ENCODE data around the gene KIF1C.
"Not testable (repeated sequence)": the region's sequence is repeated elsewhere in the genome, so short reads cannot be mapped to it uniquely, and the experiment has no call there.

The KIF1C gene

DNA sequence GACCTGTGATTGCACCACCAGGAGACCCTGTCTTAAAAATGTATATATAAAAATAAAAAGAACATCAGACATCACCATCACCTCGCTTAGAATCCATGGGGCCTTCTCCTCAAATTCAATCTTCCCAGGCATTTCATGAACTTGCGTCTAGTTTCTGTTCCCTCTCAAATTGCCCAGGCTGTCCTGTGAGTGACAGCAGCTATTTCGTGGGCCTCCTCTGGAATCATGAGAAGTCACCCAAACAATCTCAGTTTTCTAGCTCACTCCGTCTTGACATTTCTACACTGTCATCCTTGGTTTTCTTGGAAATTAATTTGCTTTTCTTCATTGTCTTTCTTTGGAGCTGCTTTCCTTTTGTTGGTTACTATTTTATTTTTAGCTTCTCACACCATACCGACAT is 30.2 kb downstream of the KIF1C start (continued):
- TF ChIP-seq ZNF521 (tag by site-specific recombination; IDR thresholded peaks at IDR 0.05): no peak
- no peak for TF ChIP-seq SCRT1 (tag by site-specific recombination; IDR thresholded peaks at IDR 0.05; ENCODE audit: borderline replicate concordance)

DNA sequence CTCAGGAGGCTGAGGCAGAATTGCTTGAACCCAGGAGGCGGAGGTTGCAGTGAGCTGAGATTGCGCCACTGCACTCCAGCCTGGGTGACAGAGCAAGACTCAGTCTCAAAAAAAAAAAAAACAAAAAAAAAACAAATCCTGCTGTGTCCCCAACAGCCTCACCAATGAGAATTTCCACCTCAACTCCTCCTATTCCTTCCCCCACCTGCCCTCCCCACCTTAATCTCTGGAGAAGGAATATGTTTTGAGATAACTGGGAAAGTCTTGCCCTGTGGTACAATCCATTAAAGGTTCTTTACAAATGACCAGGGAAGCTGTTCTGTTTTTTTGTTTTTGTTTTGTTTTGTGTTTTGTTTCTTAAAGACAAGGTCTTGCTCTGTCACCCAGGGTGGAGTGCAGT is 32.4 kb downstream of the KIF1C start:
- POLR2A ChIA-PET: interaction anchor here (0.7 kb wide), 1 partner anchor 33 kb away, joined by 3 read pairs; no protein-coding TSS in a partner anchor
- not testable (repeated sequence) for H3K36me3 ChIP-seq (ENCODE audit: control insufficient read depth in 2 of 2, insufficient read depth in 1 of 2, low read length in 2 of 2); H3K4me1 ChIP-seq (ENCODE audit: control insufficient read depth, insufficient read depth, low read length); H3K9me3 ChIP-seq (ENCODE audit: control insufficient read depth, insufficient read depth, low read depth, low read length); H3K4me3 ChIP-seq (ENCODE audit: low read depth, low read length); H3K27ac ChIP-seq (ENCODE audit: extremely low read depth, low read depth, low read length)
- CTCF ChIA-PET: interaction anchor here (0.6 to 3.8 kb wide), 12 partner anchors 10 to 372 kb away, joined by 3 to 42 read pairs (median 6); partner anchors contain the start of genes CAMTA2, INCA1 and KIF1C
- TF ChIP-seq, protein P1, sequence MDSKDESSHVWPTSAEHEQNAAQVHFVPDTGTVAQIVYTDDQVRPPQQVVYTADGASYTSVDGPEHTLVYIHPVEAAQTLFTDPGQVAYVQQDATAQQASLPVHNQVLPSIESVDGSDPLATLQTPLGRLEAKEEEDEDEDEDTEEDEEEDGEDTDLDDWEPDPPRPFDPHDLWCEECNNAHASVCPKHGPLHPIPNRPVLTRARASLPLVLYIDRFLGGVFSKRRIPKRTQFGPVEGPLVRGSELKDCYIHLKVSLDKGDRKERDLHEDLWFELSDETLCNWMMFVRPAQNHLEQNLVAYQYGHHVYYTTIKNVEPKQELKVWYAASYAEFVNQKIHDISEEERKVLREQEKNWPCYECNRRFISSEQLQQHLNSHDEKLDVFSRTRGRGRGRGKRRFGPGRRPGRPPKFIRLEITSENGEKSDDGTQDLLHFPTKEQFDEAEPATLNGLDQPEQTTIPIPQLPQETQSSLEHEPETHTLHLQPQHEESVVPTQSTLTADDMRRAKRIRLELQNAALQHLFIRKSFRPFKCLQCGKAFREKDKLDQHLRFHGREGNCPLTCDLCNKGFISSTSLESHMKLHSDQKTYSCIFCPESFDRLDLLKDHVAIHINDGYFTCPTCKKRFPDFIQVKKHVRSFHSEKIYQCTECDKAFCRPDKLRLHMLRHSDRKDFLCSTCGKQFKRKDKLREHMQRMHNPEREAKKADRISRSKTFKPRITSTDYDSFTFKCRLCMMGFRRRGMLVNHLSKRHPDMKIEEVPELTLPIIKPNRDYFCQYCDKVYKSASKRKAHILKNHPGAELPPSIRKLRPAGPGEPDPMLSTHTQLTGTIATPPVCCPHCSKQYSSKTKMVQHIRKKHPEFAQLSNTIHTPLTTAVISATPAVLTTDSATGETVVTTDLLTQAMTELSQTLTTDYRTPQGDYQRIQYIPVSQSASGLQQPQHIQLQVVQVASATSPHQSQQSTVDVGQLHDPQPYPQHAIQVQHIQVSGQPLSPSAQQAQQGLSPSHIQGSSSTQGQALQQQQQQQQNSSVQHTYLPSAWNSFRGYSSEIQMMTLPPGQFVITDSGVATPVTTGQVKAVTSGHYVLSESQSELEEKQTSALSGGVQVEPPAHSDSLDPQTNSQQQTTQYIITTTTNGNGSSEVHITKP (tag by site-specific recombination; IDR thresholded peaks at IDR 0.05): peak; percentile 83
- TF ChIP-seq, protein P2, sequence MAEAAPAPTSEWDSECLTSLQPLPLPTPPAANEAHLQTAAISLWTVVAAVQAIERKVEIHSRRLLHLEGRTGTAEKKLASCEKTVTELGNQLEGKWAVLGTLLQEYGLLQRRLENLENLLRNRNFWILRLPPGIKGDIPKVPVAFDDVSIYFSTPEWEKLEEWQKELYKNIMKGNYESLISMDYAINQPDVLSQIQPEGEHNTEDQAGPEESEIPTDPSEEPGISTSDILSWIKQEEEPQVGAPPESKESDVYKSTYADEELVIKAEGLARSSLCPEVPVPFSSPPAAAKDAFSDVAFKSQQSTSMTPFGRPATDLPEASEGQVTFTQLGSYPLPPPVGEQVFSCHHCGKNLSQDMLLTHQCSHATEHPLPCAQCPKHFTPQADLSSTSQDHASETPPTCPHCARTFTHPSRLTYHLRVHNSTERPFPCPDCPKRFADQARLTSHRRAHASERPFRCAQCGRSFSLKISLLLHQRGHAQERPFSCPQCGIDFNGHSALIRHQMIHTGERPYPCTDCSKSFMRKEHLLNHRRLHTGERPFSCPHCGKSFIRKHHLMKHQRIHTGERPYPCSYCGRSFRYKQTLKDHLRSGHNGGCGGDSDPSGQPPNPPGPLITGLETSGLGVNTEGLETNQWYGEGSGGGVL (tag by site-specific recombination; IDR thresholded peaks at IDR 0.05): peak; percentile 60

DNA sequence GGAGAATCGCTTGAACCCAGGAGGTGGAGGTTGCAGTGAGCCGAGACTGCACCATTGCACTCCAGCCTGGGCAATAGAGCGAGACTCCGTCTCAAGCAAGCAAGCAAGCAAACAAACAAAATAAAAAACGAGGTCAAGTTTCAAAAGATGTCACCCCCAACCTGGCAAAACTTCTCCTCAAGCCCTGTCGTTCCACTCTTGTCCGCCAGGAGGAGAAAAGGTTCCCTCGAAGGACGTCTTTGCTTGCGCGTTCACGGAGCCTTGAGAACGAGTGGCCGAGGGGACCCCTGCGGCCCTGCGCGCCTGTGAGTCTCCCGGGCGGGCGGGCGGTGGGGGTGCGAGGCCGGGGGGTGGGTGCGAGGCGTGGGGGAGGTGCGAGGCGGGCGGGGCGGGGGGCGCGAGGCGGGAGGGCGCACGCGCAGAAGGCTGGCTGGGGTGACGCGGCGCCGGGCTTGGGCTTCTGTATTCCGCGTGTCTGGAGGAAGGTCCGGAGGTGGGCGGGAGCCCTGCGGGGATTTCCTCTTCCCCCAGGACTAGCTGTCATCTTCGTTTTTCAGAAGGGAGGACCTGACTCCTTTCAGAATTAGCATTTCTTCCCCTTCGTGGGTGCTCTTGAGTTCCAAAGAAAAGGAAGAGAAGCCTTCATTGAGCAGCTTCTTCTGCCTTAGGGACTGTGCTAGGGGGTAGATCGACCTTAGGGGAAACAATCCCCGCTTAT is 33.8 kb downstream of the KIF1C start:
- ChIA-PET POLR2A (no interaction called here), CTCF (interaction anchor here (0.6 to 3.8 kb wide), 18 partner anchors 9 to 122 kb away, joined by 3 to 42 read pairs (median 4); partner anchors contain the start of genes INCA1, KIF1C and SPAG7)
- Histone ChIP-seq H3K9me3 (ENCODE audit: control insufficient read depth, insufficient read depth, low read depth, low read length) (no peaks in the 10 kb centered on the region), H3K27ac (ENCODE audit: extremely low read depth, low read depth, low read length) (no peak overlapping the region), H3K4me1 (ENCODE audit: control insufficient read depth, insufficient read depth, low read length) (0 out of 2 replicates have a peak, but pooled peaks cover 2% of the 10 kb centered on the region), H3K4me3 (ENCODE audit: low read depth, low read length) (peak overlapping the region; percentile 16), H3K36me3 (ENCODE audit: control insufficient read depth in 2 of 2, insufficient read depth in 1 of 2, low read length in 2 of 2) (no peaks in the 10 kb centered on the region)
- no peak for TF ChIP-seq ZNF23 (tag by site-specific recombination; IDR thresholded peaks at IDR 0.05; ENCODE audit: borderline replicate concordance)
- TF ChIP-seq ZNF292 (tag by site-specific recombination; IDR thresholded peaks at IDR 0.05; ENCODE audit: borderline replicate concordance, low read depth): no peak
- TF ChIP-seq ZNF510 (tag by site-specific recombination; IDR thresholded peaks at IDR 0.05; ENCODE audit: insufficient replicate concordance): no peak
- no peak for TF ChIP-seq MEIS1 (CRISPR knock-in tag; IDR thresholded peaks at IDR 0.05; ENCODE audit: borderline replicate concordance)
- TF ChIP-seq ZNF558 (tag by site-specific recombination; IDR thresholded peaks at IDR 0.05): no peak
- no peak for TF ChIP-seq ZNF660 (tag by site-specific recombination; IDR thresholded peaks at IDR 0.05)
- TF ChIP-seq KLF17 (tag by site-specific recombination; IDR thresholded peaks at IDR 0.05): no peak
- no peak for TF ChIP-seq SP7 (tag by site-specific recombination; IDR thresholded peaks at IDR 0.05)
- no peak for TF ChIP-seq ZSCAN16 (tag by site-specific recombination; IDR thresholded peaks at IDR 0.05)
- TF ChIP-seq, protein P1 (tag by site-specific recombination; IDR thresholded peaks at IDR 0.05): peak; percentile 45; the same call in 1 of the 2 replicates
- peak; percentile 62 for TF ChIP-seq ZFHX2 (tag by site-specific recombination; conservative IDR thresholded peaks at IDR 0.05)
- no peak for TF ChIP-seq ZNF202 (tag by site-specific recombination; IDR thresholded peaks at IDR 0.05; ENCODE audit: borderline replicate concordance)
- TF ChIP-seq, protein P3, sequence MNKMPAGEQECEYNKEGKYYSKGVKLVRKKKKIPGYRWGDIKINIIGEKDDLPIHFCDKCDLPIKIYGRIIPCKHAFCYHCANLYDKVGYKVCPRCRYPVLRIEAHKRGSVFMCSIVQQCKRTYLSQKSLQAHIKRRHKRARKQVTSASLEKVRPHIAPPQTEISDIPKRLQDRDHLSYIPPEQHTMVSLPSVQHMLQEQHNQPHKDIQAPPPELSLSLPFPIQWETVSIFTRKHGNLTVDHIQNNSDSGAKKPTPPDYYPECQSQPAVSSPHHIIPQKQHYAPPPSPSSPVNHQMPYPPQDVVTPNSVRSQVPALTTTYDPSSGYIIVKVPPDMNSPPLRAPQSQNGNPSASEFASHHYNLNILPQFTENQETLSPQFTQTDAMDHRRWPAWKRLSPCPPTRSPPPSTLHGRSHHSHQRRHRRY (tag by site-specific recombination; IDR thresholded peaks at IDR 0.05): no peak
- TF ChIP-seq GLIS2 (tag by site-specific recombination; IDR thresholded peaks at IDR 0.05): peak; percentile 41; the same call in 1 of the 2 replicates
- TF ChIP-seq ZNF223 (tag by site-specific recombination; IDR thresholded peaks at IDR 0.05): no peak
- TF ChIP-seq BCL11B (tag by site-specific recombination; IDR thresholded peaks at IDR 0.05; ENCODE audit: low read depth): no peak
